ENCODE results near the gene CFAP99. TPM values are rescaled to one million over a fixed set of nuclear protein-coding genes. Genes with fewer than 3 reads are reported as not detected.
A peak's percentile ranks its signal among the peaks of the same experiment; 100 is the strongest.

The CFAP99 gene
- total and polyA plus RNA-seq, 9 of the 15 experiments (the other 6 are each of a cell fraction or from before 2014, with no cell fraction given), result 0.07 to 0.18 (median 0.09) TPM; not detected in 6

DNA sequence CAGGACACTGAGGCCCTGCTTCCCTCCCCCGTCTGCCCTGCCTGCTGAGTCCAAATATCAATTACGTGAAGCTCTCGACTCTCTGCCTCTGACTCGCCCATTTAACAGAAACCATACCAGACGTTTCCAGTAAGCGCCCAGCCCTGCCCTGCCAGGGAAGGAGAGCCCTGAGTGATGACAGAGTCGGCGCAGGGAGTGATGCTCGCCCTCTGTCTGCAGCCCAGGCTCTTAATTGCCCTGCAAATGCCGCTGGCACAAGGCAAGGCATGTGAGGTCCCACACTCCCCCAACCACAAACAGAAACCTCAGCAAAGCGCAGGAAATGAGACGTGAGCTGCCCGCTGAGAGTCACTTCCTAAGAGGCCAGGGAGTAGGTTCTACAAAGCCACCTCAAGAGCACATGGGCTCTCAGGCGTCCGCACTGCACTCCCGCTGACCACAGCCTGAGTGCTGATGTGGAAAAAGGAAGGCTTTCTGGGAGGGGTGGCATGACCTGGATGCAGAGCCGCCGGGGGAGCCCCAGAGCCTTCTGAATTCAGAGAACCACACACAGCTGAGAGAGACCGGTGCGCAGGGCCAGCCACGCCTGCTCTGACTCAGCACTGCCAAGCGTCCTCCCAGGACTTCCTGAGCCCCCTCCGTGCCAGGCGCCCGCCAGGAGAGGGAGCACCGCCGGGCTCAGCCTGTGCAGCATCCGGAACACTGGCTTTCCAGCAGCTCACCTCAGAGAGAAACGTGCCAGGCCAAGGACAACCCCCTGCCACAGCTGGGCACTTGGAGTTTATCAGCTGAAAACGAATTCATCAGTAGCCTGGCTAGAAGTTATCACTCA, 5.7 kb upstream of the CFAP99 start (continued):
- TF ChIP-seq, protein P1, sequence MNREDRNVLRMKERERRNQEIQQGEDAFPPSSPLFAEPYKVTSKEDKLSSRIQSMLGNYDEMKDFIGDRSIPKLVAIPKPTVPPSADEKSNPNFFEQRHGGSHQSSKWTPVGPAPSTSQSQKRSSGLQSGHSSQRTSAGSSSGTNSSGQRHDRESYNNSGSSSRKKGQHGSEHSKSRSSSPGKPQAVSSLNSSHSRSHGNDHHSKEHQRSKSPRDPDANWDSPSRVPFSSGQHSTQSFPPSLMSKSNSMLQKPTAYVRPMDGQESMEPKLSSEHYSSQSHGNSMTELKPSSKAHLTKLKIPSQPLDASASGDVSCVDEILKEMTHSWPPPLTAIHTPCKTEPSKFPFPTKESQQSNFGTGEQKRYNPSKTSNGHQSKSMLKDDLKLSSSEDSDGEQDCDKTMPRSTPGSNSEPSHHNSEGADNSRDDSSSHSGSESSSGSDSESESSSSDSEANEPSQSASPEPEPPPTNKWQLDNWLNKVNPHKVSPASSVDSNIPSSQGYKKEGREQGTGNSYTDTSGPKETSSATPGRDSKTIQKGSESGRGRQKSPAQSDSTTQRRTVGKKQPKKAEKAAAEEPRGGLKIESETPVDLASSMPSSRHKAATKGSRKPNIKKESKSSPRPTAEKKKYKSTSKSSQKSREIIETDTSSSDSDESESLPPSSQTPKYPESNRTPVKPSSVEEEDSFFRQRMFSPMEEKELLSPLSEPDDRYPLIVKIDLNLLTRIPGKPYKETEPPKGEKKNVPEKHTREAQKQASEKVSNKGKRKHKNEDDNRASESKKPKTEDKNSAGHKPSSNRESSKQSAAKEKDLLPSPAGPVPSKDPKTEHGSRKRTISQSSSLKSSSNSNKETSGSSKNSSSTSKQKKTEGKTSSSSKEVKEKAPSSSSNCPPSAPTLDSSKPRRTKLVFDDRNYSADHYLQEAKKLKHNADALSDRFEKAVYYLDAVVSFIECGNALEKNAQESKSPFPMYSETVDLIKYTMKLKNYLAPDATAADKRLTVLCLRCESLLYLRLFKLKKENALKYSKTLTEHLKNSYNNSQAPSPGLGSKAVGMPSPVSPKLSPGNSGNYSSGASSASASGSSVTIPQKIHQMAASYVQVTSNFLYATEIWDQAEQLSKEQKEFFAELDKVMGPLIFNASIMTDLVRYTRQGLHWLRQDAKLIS (CRISPR knock-in tag; IDR thresholded peaks at IDR 0.05), result no peak
- TF ChIP-seq CXXC5 (CRISPR knock-in tag; IDR thresholded peaks at IDR 0.05), result peak; percentile 68
- TF ChIP-seq NONO (IDR thresholded peaks at IDR 0.05; ENCODE audit: low read depth in 2 of 2, low read length in 1 of 2), result no peak
- TF ChIP-seq OTX1 (CRISPR knock-in tag; IDR thresholded peaks at IDR 0.05), result no peak
- no peak for TF ChIP-seq STAG1 (CRISPR knock-in tag; IDR thresholded peaks at IDR 0.05; ENCODE audit: borderline replicate concordance)
- no peak for TF ChIP-seq LEF1 (IDR thresholded peaks at IDR 0.05)
- TF ChIP-seq, protein P2, sequence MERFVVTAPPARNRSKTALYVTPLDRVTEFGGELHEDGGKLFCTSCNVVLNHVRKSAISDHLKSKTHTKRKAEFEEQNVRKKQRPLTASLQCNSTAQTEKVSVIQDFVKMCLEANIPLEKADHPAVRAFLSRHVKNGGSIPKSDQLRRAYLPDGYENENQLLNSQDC (CRISPR knock-in tag; IDR thresholded peaks at IDR 0.05), result no peak
- TF ChIP-seq, protein P3, sequence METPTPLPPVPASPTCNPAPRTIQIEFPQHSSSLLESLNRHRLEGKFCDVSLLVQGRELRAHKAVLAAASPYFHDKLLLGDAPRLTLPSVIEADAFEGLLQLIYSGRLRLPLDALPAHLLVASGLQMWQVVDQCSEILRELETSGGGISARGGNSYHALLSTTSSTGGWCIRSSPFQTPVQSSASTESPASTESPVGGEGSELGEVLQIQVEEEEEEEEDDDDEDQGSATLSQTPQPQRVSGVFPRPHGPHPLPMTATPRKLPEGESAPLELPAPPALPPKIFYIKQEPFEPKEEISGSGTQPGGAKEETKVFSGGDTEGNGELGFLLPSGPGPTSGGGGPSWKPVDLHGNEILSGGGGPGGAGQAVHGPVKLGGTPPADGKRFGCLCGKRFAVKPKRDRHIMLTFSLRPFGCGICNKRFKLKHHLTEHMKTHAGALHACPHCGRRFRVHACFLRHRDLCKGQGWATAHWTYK (CRISPR knock-in tag; IDR thresholded peaks at IDR 0.05), result peak; percentile 55; the same call in 1 of the 2 replicates
- TF ChIP-seq, protein P4, sequence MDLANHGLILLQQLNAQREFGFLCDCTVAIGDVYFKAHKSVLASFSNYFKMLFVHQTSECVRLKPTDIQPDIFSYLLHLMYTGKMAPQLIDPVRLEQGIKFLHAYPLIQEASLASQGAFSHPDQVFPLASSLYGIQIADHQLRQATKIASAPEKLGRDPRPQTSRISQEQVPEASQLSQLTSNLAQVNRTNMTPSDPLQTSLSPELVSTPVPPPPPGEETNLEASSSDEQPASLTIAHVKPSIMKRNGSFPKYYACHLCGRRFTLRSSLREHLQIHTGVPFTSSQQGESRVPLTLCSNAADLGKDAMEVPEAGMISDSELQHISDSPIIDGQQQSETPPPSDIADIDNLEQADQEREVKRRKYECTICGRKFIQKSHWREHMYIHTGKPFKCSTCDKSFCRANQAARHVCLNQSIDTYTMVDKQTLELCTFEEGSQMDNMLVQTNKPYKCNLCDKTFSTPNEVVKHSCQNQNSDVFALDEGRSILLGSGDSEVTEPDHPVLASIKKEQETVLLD (IDR thresholded peaks at IDR 0.05), result peak; percentile 79; the same call in 1 of the 2 replicates
- TF ChIP-seq ZNF79 (CRISPR knock-in tag; IDR thresholded peaks at IDR 0.05; ENCODE audit: low read depth), result no peak
- TF ChIP-seq WHSC1 (IDR thresholded peaks at IDR 0.05; ENCODE audit: low read length), result no peak

All from K562 (cell line).